HepG2 (cell line): ENCODE data around the gene KXD1. TPM values are rescaled to one million over a fixed set of nuclear protein-coding genes. Genes with fewer than 3 reads are reported as not detected.

Experiments
- AHR ChIP-seq: IDR thresholded peaks from 2 replicates; pipeline ENCODE4 v1.6.1; 2018; ENCODE audit warnings: missing genetic modification reagents, missing compliant biosample characterization
- ATF4 ChIP-seq, 2 experiments: fragments of 450-650 bp in 1 of 2; sonication (generic) in 1 of 2; formaldehyde crosslinking; IDR thresholded peaks; 2 replicates each; pipeline versions ENCODE4 v1.5.0 to v1.8.0; 2020 to 2022; ENCODE audit warnings: mild to moderate bottlenecking in 1 of 2, missing genetic modification reagents in 1 of 2
- ETS1 ChIP-seq: sonication (generic); formaldehyde crosslinking; IDR thresholded peaks from 2 replicates; pipeline ENCODE4 v1.4.0; 2020; ENCODE audit warnings: missing genetic modification reagents
- GTF2F1 ChIP-seq: fragments of 150-350 bp; IDR thresholded peaks from 2 replicates; pipeline ENCODE4 v1.6.1; 2014; ENCODE audit warnings: low read length
- KLF15 ChIP-seq: sonication (generic); formaldehyde crosslinking; IDR thresholded peaks from 2 replicates; pipeline ENCODE4 v1.8.1; 2023; ENCODE audit warnings: borderline replicate concordance, mild to moderate bottlenecking, inconsistent platforms, missing genetic modification reagents, mixed read lengths
- PAX8 ChIP-seq: sonication (generic); formaldehyde crosslinking; IDR thresholded peaks from 2 replicates; pipeline ENCODE4 v1.8.0; 2022; ENCODE audit warnings: mild to moderate bottlenecking, missing genetic modification reagents, borderline replicate concordance
- RXRA ChIP-seq: sonication (generic); formaldehyde crosslinking; IDR thresholded peaks from 2 replicates; pipeline ENCODE4 v1.5.1; 2020; ENCODE audit warnings: missing genetic modification reagents
- SATB2 ChIP-seq: sonication (generic); formaldehyde crosslinking; IDR thresholded peaks from 2 replicates; pipeline ENCODE4 v1.5.0; 2020; ENCODE audit warnings: missing genetic modification reagents
- TIGD3 ChIP-seq: sonication (generic); formaldehyde crosslinking; IDR thresholded peaks from 2 replicates; pipeline ENCODE4 v1.5.1; 2020; ENCODE audit warnings: mild to moderate bottlenecking, missing genetic modification reagents, borderline replicate concordance
- TMF1 ChIP-seq: sonication (generic); formaldehyde crosslinking; IDR thresholded peaks from 2 replicates; pipeline ENCODE4 v1.8.1; 2022; ENCODE audit warnings: low read depth, missing genetic modification reagents
- TRAFD1 ChIP-seq: sonication (generic); formaldehyde crosslinking; IDR thresholded peaks from 2 replicates; pipeline ENCODE4 v1.5.1; 2020; ENCODE audit warnings: missing genetic modification reagents, mild to moderate bottlenecking, borderline replicate concordance
- ZBTB2 ChIP-seq: sonication (generic); formaldehyde crosslinking; IDR thresholded peaks from 2 replicates; pipeline ENCODE4 v1.8.0; 2022; ENCODE audit warnings: low read depth, missing genetic modification reagents
- ZNF205 ChIP-seq: IDR thresholded peaks from 2 replicates; pipeline ENCODE4 v1.6.1; 2018; ENCODE audit warnings: missing biosample characterization, missing genetic modification reagents
- ZNF224 ChIP-seq: sonication (generic); formaldehyde crosslinking; IDR thresholded peaks from 2 replicates; pipeline ENCODE4 v1.5.0; 2020; ENCODE audit warnings: mild to moderate bottlenecking, missing genetic modification reagents
- ZNF24 ChIP-seq: fragments of 450-650 bp; IDR thresholded peaks from 2 replicates; pipeline ENCODE4 v1.6.1; 2017; ENCODE audit warnings: antibody characterized with exemption, mild to moderate bottlenecking
- ZNF510 ChIP-seq: sonication (generic); formaldehyde crosslinking; IDR thresholded peaks from 2 replicates; pipeline ENCODE4 v1.4.0; 2020; ENCODE audit warnings: low read depth, mild to moderate bottlenecking, missing genetic modification reagents
- ZNF549 ChIP-seq: sonication (generic); formaldehyde crosslinking; IDR thresholded peaks from 2 replicates; pipeline ENCODE4 v1.5.0; 2020; ENCODE audit warnings: missing genetic modification reagents
- ZNF567 ChIP-seq: sonication (generic); formaldehyde crosslinking; IDR thresholded peaks from 2 replicates; pipeline ENCODE4 v1.8.1; 2023; ENCODE audit warnings: mild to moderate bottlenecking, missing genetic modification reagents, borderline replicate concordance
- ZNF574 ChIP-seq: sonication (generic); formaldehyde crosslinking; IDR thresholded peaks from 2 replicates; pipeline ENCODE4 v1.4.0; 2020; ENCODE audit warnings: missing genetic modification reagents
- polyA plus RNA-seq, 8 experiments: library from polyadenylated mRNA; depleted of rRNA in 3 of 8; stranded (reverse) in 7 of 8; unstranded in 1 of 8; fragments of >200 nt; fragmentation: Illumina TruSeq in 4 of 8; extraction: Trizol in 4 of 8; gene quantifications; 2 replicates each; pipeline versions ENCODE4 v1.2.1 to v1.2.3, GENCODE V29; 2011 to 2016; ENCODE audit warnings: low read depth in 4 of 8, missing spikeins in 1 of 8, mixed read lengths in 1 of 8; ENCODE audit not compliant: insufficient read depth in 1 of 8
- total RNA-seq, 5 experiments: library from RNA; depleted of rRNA; stranded (reverse); fragments of >200 nt; fragmentation: Illumina TruSeq; extraction: Trizol; gene quantifications; 2 replicates each; pipeline ENCODE4 v1.2.3, GENCODE V29; 2016; ENCODE audit warnings: low read depth in 1 of 5

Gene KXD1
- total and polyA plus RNA-seq, 2 of the 13 experiments (the other 11 are each of a cell fraction or from before 2014, with no cell fraction given), result 44.6 to 143 TPM

GRCh38 chr19:18589380-18590272, 32.0 kb downstream of the KXD1 start (continued):
- TF ChIP-seq ZNF574 (CRISPR knock-in tag), result no peak
- TF ChIP-seq GTF2F1, result no peak
- no peak; the same call in 1 of the 2 replicates for TF ChIP-seq ZNF549 (CRISPR knock-in tag)
- TF ChIP-seq ZNF567 (CRISPR knock-in tag), result peak; percentile 78
- TF ChIP-seq ATF4 (CRISPR knock-in tag; IDR thresholded peaks at IDR 0.05), result no peak; a peak in 1 of 4 replicates
- TF ChIP-seq SATB2 (CRISPR knock-in tag), result peak; percentile 96
- TF ChIP-seq TRAFD1 (CRISPR knock-in tag), result no peak
- TF ChIP-seq PAX8 (CRISPR knock-in tag), result peak; percentile 96; the same call in 1 of the 2 replicates
- peak; percentile 45; the same call in 1 of the 2 replicates for TF ChIP-seq KLF15 (CRISPR knock-in tag)
- peak; percentile 53; the same call in 1 of the 2 replicates for TF ChIP-seq AHR (CRISPR knock-in tag)
- no peak for TF ChIP-seq RXRA
- no peak; the same call in 1 of the 2 replicates for TF ChIP-seq ZBTB2 (CRISPR knock-in tag)
- TF ChIP-seq ZNF510 (CRISPR knock-in tag), result peak; percentile 99; the same call in 1 of the 2 replicates
- no peak for TF ChIP-seq ZNF24
- TF ChIP-seq ETS1 (CRISPR knock-in tag), result peak; percentile 97
- no peak for TF ChIP-seq ZNF205 (CRISPR knock-in tag)
- TF ChIP-seq TIGD3, result peak; percentile 67; the same call in 1 of the 2 replicates
- TF ChIP-seq ZNF224, result peak; percentile 98
- peak; percentile 72 for TF ChIP-seq TMF1 (CRISPR knock-in tag)
